C4-2B (cell line): ENCODE measurements around the gene OOSP4A.

Experiments used
- ZFX ChIP-seq: fragments of 450-650 bp; IDR thresholded peaks from 2 replicates; pipeline ENCODE4 v1.6.1; 2017
- TF ChIP-seq, protein P1 (sequence below): fragments of 450-650 bp; conservative IDR thresholded peaks from 2 replicates; pipeline ENCODE4 v1.5.1; 2017; ENCODE audit warnings: mild to moderate bottlenecking

DNA sequence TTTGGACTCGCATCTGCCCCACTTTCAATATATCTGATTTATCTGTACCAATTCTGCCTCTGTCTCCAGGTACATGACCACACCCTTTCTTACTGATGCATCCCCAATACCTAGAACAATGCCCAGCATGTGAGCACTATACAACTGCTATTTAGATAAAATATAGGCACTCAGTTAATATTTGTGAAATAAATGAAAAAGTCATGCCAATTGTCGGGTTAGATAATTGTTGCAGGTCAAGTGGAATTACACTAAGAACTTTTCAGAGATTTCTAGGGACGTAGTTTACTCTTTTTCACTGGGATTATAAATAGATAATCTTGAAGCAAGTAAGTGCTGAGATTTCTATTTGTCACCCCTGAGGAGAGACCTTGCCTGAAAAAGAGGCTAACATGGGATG lies 20.5 kb downstream of the OOSP4A start:
- TF ChIP-seq, protein P1, sequence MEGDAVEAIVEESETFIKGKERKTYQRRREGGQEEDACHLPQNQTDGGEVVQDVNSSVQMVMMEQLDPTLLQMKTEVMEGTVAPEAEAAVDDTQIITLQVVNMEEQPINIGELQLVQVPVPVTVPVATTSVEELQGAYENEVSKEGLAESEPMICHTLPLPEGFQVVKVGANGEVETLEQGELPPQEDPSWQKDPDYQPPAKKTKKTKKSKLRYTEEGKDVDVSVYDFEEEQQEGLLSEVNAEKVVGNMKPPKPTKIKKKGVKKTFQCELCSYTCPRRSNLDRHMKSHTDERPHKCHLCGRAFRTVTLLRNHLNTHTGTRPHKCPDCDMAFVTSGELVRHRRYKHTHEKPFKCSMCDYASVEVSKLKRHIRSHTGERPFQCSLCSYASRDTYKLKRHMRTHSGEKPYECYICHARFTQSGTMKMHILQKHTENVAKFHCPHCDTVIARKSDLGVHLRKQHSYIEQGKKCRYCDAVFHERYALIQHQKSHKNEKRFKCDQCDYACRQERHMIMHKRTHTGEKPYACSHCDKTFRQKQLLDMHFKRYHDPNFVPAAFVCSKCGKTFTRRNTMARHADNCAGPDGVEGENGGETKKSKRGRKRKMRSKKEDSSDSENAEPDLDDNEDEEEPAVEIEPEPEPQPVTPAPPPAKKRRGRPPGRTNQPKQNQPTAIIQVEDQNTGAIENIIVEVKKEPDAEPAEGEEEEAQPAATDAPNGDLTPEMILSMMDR = no peak
- no peak for TF ChIP-seq ZFX
